ENCODE data around the gene TMX1.

DNA sequence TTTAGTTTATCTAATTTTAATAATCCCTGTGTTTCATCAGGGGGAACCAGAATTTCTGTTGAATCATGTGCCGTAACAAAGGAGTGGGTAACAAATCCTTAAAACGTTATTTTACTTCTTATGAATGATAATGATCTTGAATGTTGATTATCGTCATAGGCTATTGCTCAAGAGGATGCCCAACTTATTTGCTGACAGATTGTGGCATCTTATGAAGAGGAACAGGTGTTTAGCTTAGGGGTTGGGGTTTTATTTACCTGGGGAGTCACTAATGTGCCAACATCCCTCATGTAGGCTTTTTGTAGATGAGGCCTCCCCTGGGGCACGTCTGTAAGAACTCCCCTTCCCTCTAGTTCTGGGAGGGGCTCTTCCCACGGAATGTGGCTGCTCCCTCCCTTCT is 32.4 kb upstream of the TMX1 start:
- TF ChIP-seq, protein P1, sequence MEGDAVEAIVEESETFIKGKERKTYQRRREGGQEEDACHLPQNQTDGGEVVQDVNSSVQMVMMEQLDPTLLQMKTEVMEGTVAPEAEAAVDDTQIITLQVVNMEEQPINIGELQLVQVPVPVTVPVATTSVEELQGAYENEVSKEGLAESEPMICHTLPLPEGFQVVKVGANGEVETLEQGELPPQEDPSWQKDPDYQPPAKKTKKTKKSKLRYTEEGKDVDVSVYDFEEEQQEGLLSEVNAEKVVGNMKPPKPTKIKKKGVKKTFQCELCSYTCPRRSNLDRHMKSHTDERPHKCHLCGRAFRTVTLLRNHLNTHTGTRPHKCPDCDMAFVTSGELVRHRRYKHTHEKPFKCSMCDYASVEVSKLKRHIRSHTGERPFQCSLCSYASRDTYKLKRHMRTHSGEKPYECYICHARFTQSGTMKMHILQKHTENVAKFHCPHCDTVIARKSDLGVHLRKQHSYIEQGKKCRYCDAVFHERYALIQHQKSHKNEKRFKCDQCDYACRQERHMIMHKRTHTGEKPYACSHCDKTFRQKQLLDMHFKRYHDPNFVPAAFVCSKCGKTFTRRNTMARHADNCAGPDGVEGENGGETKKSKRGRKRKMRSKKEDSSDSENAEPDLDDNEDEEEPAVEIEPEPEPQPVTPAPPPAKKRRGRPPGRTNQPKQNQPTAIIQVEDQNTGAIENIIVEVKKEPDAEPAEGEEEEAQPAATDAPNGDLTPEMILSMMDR (conservative IDR thresholded peaks at IDR 0.05 in 1 of 2, IDR thresholded peaks at IDR 0.05 in 1 of 2; ENCODE audit: low read depth in 1 of 2, low read length in 2 of 2) = no peak
- no peak for TF ChIP-seq EZH2 (IDR thresholded peaks at IDR 0.05; ENCODE audit: low read length, missing control alignments)
